ENCODE results near the gene UTY.

DNA sequence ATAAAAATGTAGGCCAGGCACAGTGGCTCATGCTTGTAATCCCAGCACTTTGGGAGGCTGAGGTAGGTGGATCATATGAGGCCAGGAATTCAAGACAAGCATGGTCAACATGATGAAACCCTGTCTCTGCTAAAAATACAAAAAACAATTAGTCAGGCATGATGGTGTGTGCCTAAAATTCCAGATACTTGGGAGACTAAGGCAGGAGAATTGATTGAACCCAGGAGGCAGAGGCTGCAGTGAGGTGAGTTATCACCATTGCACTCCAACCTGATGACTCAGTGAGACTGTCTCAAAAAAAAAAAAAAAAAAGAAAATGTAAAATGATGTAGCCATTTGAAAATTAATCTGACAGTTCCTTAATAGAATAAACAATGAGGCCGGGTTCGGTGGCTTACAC, 171.9 kb downstream of the UTY start:
- TF ChIP-seq, protein P1, sequence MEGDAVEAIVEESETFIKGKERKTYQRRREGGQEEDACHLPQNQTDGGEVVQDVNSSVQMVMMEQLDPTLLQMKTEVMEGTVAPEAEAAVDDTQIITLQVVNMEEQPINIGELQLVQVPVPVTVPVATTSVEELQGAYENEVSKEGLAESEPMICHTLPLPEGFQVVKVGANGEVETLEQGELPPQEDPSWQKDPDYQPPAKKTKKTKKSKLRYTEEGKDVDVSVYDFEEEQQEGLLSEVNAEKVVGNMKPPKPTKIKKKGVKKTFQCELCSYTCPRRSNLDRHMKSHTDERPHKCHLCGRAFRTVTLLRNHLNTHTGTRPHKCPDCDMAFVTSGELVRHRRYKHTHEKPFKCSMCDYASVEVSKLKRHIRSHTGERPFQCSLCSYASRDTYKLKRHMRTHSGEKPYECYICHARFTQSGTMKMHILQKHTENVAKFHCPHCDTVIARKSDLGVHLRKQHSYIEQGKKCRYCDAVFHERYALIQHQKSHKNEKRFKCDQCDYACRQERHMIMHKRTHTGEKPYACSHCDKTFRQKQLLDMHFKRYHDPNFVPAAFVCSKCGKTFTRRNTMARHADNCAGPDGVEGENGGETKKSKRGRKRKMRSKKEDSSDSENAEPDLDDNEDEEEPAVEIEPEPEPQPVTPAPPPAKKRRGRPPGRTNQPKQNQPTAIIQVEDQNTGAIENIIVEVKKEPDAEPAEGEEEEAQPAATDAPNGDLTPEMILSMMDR (IDR thresholded peaks at IDR 0.05) = no peak
- TF ChIP-seq POLR2A (IDR thresholded peaks at IDR 0.05) = no peak
